ENCODE data around the gene C2CD4D.

GRCh38 chr1:151815716-151816327, 23.8 kb downstream of the C2CD4D start:
- TF ChIP-seq CTCF (IDR thresholded peaks at IDR 0.05) (no peak), EZH2 (IDR thresholded peaks at IDR 0.05; ENCODE audit: borderline replicate concordance, insufficient read depth, low read depth, low read length, poor library complexity, severe bottlenecking) (no peak)
